SK-N-MC (cell line): ENCODE data around the gene PSME4.

Experiments
- DNase-seq: peaks from one replicate; pipeline ENCODE4 v3.0.0-alpha.2; 2011; ENCODE audit warnings: low read depth, low spot score
- H3K27ac ChIP-seq: fragments of 200-600 bp; sonication (generic); 2 replicates; pipeline ENCODE4 v1.5.1; 2016; ENCODE audit warnings: mixed run types
- H3K36me3 ChIP-seq: fragments of 200-600 bp; sonication (generic); 2 replicates; pipeline ENCODE4 v1.6.1; 2017; ENCODE audit warnings: antibody characterized with exemption, low read length, mixed read lengths; ENCODE audit not compliant: insufficient read depth
- H3K4me3 ChIP-seq: fragments of 200-600 bp; sonication (generic); 2 replicates; pipeline ENCODE4 v1.5.1; 2016
- H3K9ac ChIP-seq: fragments of 200-600 bp; sonication (generic); 2 replicates; pipeline ENCODE4 v1.8.0; 2017; ENCODE audit warnings: mixed run types, mixed read lengths; ENCODE audit not compliant: insufficient read length
- H3K9me3 ChIP-seq: fragments of 200-600 bp; sonication (generic); 2 replicates; pipeline ENCODE4 v1.6.1; 2017; ENCODE audit warnings: low read depth, mild to moderate bottlenecking, antibody characterized with exemption, low read length, moderate library complexity, mixed read lengths
- EZH2 ChIP-seq: fragments of 200-600 bp; sonication (generic); IDR thresholded peaks from one replicate; pipeline ENCODE4 v1.6.1; 2017; ENCODE audit warnings: antibody characterized with exemption
- FOXP2 ChIP-seq: optimal IDR thresholded peaks from 2 replicates; pipeline ENCODE3; 2011; ENCODE audit warnings: mild to moderate bottlenecking, moderate library complexity; ENCODE audit not compliant: insufficient read depth; ENCODE audit errors: extremely low read length, control extremely low read depth
- POLR2AphosphoS5 ChIP-seq: IDR thresholded peaks from 2 replicates; pipeline ENCODE4 v1.6.1; 2012; ENCODE audit warnings: mild to moderate bottlenecking, low read depth, low read length, borderline replicate concordance

Gene PSME4

GRCh38 chr2:53970724-53971602, at the start of gene PSME4:
TSS of gene PSME4 (minus strand) at chr2:53970993. CDS start at chr2:53970784, 209 bp downstream.
- H3K9me3 ChIP-seq: no peaks in the 10 kb centered on the region
- peak within 1 kb of the TSS; percentile 93 for H3K9ac ChIP-seq
- no peak for DNase-seq
- no peaks in the 10 kb centered on the region for H3K36me3 ChIP-seq
- TF ChIP-seq POLR2AphosphoS5 (peak; percentile 85; the same call in 1 of the 2 replicates), EZH2 (no peak)
- peak within 1 kb of the TSS; percentile 76; the same call in 1 of the 2 replicates for H3K27ac ChIP-seq
- H3K4me3 ChIP-seq: peak within 1 kb of the TSS; percentile 96

- Histone ChIP-seq H3K9ac (no peak overlapping the region), H3K4me3 (no peak overlapping the region), H3K27ac (0 out of 2 replicates have a peak overlapping the region, but pooled peaks have one; percentile 21), H3K36me3 (no peaks in the 10 kb centered on the region), H3K9me3 (peaks cover 6% of the 10 kb centered on the region; the same call in 1 of the 2 replicates)
- no peak for TF ChIP-seq FOXP2
- DNase-seq: no peak
Observed at GRCh38 chr2:54015798-54016699, 45.3 kb upstream of the PSME4 start.

- no peak for TF ChIP-seq POLR2AphosphoS5
- no peak for TF ChIP-seq EZH2
- no peak for TF ChIP-seq FOXP2
- Histone ChIP-seq H3K9me3 (no peaks in the 10 kb centered on the region), H3K27ac (no peak overlapping the region), H3K4me3 (no peak overlapping the region), H3K36me3 (no peaks in the 10 kb centered on the region), H3K9ac (no peak overlapping the region)
- no peak for DNase-seq
Observed at GRCh38 chr2:54013996-54014395, 43.2 kb upstream of the PSME4 start.

GRCh38 chr2:54012538-54013141, 41.8 kb upstream of the PSME4 start:
- no peak for DNase-seq
- Histone ChIP-seq H3K9ac (no peak overlapping the region), H3K36me3 (no peaks in the 10 kb centered on the region), H3K4me3 (no peak overlapping the region), H3K27ac (no peak overlapping the region), H3K9me3 (no peaks in the 10 kb centered on the region)
- no peak for TF ChIP-seq EZH2
- TF ChIP-seq FOXP2: no peak
- no peak for TF ChIP-seq POLR2AphosphoS5

GRCh38 chr2:54009549-54009948, 38.8 kb upstream of the PSME4 start:
- TF ChIP-seq POLR2AphosphoS5 (no peak), FOXP2 (no peak), EZH2 (no peak)
- H3K27ac ChIP-seq: no peak overlapping the region
- H3K9ac ChIP-seq: no peak overlapping the region
- no peak for DNase-seq
- no peaks in the 10 kb centered on the region for H3K9me3 ChIP-seq
- H3K36me3 ChIP-seq: no peaks in the 10 kb centered on the region
- H3K4me3 ChIP-seq: no peak overlapping the region

- H3K9ac ChIP-seq: no peak overlapping the region
- H3K9me3 ChIP-seq: no peaks in the 10 kb centered on the region
- no peak for DNase-seq
- H3K4me3 ChIP-seq: no peak overlapping the region
- no peaks in the 10 kb centered on the region for H3K36me3 ChIP-seq
- H3K27ac ChIP-seq: no peak overlapping the region
- TF ChIP-seq EZH2 (no peak), POLR2AphosphoS5 (no peak), FOXP2 (no peak)
Observed at GRCh38 chr2:54008439-54008838, 37.6 kb upstream of the PSME4 start.

- Histone ChIP-seq H3K36me3 (no peaks in the 10 kb centered on the region), H3K9me3 (no peaks in the 10 kb centered on the region), H3K27ac (no peak overlapping the region), H3K4me3 (no peak overlapping the region), H3K9ac (no peak overlapping the region)
- no peak for DNase-seq
- TF ChIP-seq FOXP2 (no peak), POLR2AphosphoS5 (no peak), EZH2 (no peak)
Observed at GRCh38 chr2:54000524-54000923, 29.7 kb upstream of the PSME4 start.

- TF ChIP-seq FOXP2 (no peak), POLR2AphosphoS5 (no peak), EZH2 (no peak)
- Histone ChIP-seq H3K27ac (no peak overlapping the region), H3K36me3 (no peaks in the 10 kb centered on the region), H3K4me3 (no peak overlapping the region), H3K9me3 (no peaks in the 10 kb centered on the region), H3K9ac (no peak overlapping the region)
- no peak for DNase-seq
Observed at GRCh38 chr2:54000122-54000521, 29.3 kb upstream of the PSME4 start.
